ENCODE measurements around the gene PORCN. TPM values are rescaled to one million over a fixed set of nuclear protein-coding genes. Genes with fewer than 3 reads are reported as not detected.
"Not testable (repeated sequence)": the region's sequence is repeated elsewhere in the genome, so short reads cannot be mapped to it uniquely, and the experiment has no call there.

PORCN gene
- total RNA-seq, 1 experiment from 2014 or later, result 100 TPM

DNA sequence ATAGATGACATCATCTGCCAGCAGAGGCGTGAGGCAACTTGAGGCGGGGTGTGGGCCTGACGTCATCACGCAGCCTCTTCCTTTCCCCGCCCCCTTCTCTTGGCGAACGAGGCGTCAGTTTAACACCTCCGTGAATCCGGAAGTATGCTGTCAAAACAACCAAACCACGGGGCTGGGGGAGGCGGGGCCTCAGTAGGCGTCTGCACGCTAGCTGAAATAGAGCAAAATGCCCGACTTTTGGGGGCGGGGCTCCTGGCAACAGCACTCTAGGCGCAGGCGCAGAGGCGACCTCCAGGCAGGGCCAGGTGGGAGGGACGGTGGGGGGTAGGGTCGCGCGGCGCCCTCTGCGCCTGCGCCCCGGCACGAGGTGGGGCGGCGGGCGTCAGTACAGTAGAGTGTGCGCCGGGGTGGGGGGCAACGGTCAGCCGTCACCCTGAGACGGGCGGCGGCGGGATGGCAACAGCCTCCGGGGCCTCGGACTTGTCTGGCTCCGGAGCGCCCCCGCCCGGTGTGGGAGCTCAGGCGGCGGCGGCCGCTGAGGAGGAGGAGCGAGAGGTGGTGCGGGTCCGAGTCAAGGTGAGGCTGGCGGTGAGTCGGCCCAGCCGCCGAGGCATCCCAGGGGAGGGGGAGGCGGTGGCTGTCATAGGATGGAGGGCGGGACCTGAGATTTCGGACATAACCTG, 30.7 kb downstream of the PORCN start, which contains the start of gene TBC1D25:
Gene TBC1D25, plus strand, starts transcription at position 370 of the 683 bp plus-strand sequence. Its CDS starts 84 bp downstream, at position 454.
- DNase-seq (ENCODE audit: low read depth), result peak; percentile 95

DNA sequence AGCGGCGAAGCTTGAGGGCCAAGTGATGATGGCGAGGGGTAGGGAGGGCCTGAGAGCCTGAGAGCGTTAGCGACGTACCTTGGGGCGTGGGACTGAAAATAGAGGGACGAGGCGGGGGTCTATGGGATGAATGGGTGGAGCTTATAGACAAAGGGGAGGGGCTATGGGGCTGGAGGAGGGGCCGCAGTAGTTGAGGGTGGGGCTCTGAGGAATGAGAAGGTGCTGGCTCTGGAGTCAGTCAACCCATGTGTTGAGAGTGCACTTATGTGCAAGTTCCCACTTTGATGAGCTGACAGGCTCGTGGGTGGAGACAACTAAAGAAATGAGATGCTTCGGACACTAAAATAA, 31.2 kb downstream of the PORCN start:
- DNase-seq (ENCODE audit: low read depth), result peak; percentile 23

DNA sequence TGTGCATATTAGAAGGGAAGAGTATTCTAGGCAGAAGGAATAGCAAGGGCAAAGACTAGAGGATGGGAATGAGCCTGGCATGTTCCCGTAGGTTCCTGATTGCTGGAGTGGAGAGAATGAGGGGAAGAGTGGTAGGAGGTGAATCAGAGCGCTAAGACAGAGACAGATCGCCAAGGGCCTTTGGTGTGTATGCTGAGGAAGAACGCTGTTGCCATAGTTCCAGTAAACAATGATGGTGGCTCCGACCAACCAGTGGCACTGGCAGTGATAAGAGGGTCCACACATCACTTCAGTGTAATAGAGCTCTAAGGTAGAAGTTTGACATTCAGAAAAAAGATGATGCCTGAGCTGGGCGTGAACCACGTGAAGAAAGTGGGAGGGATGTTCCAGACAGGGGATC, 31.7 kb downstream of the PORCN start:
- DNase-seq (ENCODE audit: low read depth), result no peak

DNA sequence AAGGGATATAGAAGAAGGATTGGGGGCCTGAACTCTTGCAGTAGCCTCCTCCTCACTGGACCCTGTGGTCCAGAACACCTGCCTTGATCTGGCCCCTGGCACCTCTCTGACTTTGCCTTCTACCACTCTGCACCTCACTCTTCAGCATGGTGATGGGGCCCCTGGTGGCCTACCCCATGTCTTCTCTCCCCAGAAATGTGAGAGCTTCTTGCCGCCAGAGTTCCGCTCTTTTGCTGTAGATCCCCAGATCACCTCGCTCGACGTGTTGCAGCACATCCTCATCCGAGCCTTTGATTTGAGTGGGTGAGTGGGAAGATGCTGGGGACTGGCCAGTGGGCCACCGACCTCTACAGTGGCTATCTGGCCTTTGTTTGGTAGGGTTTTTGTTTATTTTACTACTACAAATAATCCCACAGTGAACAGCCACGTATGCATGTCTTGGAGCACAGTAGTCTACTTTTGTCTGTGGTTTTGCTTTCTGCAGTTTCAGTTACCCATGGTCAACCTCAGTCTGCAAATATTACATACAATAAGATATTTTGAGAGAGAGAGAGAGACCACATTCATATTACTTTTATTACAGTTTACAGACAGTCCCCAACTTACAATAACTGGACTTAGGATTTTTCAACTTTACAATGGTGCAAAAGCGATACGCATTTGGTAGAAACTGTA, 32.5 kb downstream of the PORCN start:
- no peak for DNase-seq (ENCODE audit: low read depth)

DNA sequence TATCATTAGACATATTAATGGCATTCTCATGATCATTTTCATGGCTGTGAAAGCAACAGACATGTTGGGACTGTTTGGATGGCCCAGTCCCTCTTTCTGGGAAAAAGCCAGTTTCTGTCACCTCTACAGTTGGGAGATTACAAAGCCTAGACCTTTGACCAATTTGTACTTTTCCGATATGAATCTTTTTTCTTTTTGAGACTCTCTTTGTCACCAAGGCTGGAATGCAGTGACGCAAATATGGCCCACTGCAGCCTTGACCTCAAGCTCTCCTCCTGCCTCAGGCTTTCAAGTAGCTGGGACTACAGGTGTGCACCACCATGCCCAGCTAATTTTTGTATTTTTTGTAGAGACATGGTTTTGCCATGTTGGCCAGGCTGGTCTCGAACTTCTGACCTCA, 40.1 kb downstream of the PORCN start:
- no peak for DNase-seq (ENCODE audit: low read depth)

DNA sequence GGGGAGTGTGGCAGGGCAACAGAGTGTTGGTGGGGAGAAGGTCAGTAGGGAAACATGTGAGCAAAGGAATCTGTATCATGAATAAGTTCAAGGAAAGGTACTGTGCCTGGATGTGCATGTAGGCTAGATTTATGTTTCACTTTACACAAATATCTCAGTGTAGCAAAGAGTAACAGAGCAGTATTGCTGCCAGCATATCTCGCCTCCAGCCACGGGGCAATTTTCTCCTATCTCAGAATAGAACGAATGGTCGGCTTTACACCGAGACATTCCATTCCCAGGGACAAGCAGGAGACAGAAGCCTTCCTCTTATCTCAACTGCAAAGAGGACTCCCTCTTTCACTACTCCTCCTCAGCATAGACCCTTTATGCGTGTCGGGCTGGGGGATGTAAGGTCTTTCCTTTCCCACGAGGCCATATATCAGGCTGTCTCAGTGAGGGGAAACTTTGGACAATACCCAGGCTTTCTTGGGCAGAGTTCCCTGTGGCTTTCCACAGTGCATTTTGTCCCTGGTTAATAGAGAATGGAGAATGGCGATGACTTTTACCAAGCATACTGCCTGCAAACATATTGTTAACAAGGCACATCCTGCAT, 47.0 kb downstream of the PORCN start:
- not testable (repeated sequence) for DNase-seq (ENCODE audit: low read depth)

DNA sequence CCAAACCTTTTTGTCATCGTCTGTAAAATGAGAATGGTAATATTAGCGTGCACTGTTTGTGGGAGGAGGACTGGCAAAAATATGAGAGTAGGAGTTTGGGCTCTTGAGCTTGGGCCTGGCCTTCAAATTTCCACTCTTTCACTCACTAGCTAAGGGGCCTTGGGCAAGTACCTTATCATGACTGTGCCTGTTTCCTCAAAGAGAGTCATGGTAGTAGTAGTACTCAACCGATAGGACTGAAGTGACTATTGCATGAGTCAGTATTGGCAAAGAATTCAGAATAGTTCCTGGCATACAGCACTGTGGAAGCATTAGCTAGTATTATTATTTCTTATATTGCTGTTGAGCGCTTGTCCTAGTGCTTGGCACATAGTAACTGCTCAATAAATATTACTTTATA, 49.5 kb downstream of the PORCN start:
- peak; percentile 77 for DNase-seq (ENCODE audit: low read depth)

DNA sequence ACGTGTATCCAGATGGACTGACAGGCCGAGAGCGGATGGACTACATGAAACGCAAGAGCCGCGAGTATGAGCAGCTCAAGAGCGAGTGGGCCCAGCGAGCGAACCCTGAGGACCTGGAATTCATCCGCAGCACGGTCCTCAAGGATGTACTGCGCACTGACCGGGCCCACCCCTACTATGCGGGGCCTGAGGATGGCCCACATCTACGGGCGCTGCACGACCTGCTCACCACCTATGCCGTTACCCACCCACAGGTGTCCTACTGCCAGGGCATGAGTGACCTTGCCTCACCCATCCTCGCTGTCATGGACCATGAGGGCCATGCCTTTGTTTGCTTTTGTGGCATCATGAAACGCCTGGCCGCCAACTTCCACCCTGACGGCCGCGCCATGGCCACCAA, 50.8 kb downstream of the PORCN start:
- no peak for DNase-seq (ENCODE audit: low read depth)

DNA sequence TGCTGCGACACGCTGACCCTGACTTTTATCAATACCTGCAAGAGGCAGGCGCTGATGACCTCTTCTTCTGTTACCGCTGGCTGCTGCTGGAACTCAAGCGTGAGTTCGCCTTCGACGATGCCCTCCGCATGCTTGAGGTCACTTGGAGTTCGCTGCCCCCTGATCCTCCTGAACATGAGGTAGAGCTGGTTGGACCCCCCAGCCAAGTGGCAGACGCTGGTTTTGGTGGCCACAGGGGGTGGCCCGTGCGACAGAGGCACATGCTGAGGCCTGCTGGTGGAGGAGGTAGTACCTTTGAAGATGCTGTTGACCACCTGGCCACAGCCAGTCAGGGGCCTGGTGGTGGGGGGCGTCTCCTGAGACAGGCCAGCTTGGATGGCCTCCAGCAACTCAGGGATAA, 51.3 kb downstream of the PORCN start:
- no peak for DNase-seq (ENCODE audit: low read depth)

DNA sequence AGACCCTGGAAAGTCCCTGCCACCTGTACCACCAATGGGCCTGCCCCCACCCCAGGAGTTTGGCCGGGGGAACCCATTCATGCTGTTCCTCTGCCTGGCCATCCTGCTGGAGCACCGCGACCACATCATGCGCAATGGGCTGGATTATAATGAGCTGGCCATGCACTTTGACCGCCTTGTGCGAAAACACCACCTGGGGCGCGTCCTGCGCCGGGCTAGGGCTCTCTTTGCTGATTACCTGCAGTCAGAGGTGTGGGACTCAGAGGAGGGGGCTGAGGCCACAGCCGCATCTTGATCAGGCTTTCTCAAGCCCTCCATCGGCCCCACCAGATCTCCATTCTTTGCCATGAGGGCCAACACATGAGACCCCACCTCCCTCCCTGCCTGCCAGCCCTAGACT, 51.9 kb downstream of the PORCN start:
- no peak for DNase-seq (ENCODE audit: low read depth)

DNA sequence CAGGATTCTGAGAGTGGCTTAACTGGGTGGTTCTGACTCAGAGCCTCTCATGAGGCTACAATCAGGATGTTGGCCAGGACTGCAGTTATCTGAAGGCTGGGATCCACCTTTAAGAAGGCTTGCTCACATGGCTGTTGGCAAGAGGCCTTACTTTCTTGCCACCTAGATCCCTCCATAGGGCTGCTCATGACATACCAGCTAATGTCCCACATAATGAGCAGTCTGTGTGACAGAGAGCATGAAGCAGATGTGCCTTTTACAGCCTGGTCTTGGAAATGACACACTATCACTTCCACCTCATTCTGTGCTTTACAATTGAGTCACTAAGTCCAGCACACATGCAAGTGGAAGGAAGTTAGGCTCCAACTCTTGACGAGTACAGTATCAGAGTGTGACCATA, 61.2 kb downstream of the PORCN start:
- DNase-seq (ENCODE audit: low read depth), result peak; percentile 47

Other genes with a start within 250 kb of the PORCN start
- not detected in 2 replicates for gene SSX3, start 152.3 kb upstream of the PORCN start, total RNA-seq (2014; rRNA removed)
- not detected in 2 replicates for gene SSX4, start 125.5 kb upstream of the PORCN start, total RNA-seq (2014; rRNA removed)
- gene SSX4B, start 97.0 kb upstream of the PORCN start, total RNA-seq (2014; rRNA removed), result not detected in 2 replicates
- 2.9 and 4.4 TPM in 2 replicates for gene SLC38A5, start 38.7 kb upstream of the PORCN start, total RNA-seq (2014; rRNA removed)
- 136 and 152 TPM in 2 replicates for gene FTSJ1, start 32.8 kb upstream of the PORCN start, total RNA-seq (2014; rRNA removed)
- 37.7 and 41.8 TPM in 2 replicates for gene EBP, start 12.8 kb downstream of the PORCN start, total RNA-seq (2014; rRNA removed)
- 9.2 and 9.7 TPM in 2 replicates for gene TBC1D25, start 30.7 kb downstream of the PORCN start, total RNA-seq (2014; rRNA removed)
- 162 and 170 TPM in 2 replicates for gene RBM3, start 65.5 kb downstream of the PORCN start, total RNA-seq (2014; rRNA removed)
- gene WDR13, start 88.5 kb downstream of the PORCN start, total RNA-seq (2014; rRNA removed), result 131 and 133 TPM in 2 replicates
- not detected in 2 replicates for gene WAS, start 174.8 kb downstream of the PORCN start, total RNA-seq (2014; rRNA removed)
- gene SUV39H1, start 187.7 kb downstream of the PORCN start, total RNA-seq (2014; rRNA removed), result 13.0 and 14.8 TPM in 2 replicates